ENCODE data around the gene ARL5C.
A peak's percentile ranks its signal among the peaks of the same experiment; 100 is the strongest.

ARL5C gene

GRCh38 chr17:39165841-39166349 lies at the start of gene ARL5C:
ARL5C (minus strand) TSS chr17:39166161; CDS start chr17:39165760, 401 bp downstream.
- DNase-seq = no peak

- DNase-seq = no peak
Observed at GRCh38 chr17:39213852-39214251, 47.9 kb upstream of the ARL5C start.

- DNase-seq = no peak
Observed at GRCh38 chr17:39212841-39213480, 47.0 kb upstream of the ARL5C start.

- DNase-seq = peak in 1 of 51 donors; percentile 42
Observed at GRCh38 chr17:39212195-39212810, 46.3 kb upstream of the ARL5C start.

- no peak for DNase-seq
Observed at GRCh38 chr17:39210093-39210434, 44.1 kb upstream of the ARL5C start.

- DNase-seq = peak in 25 of 51 donors; percentile 11 to 79 (median 32)
Observed at GRCh38 chr17:39209317-39210092, 43.5 kb upstream of the ARL5C start.

- peak in 1 of 51 donors; percentile 51 for DNase-seq
Observed at GRCh38 chr17:39208893-39209292, 42.9 kb upstream of the ARL5C start.

GRCh38 chr17:39208136-39208535 lies 42.2 kb upstream of the ARL5C start:
- peak in 8 of 51 donors; percentile 15 to 79 (median 30) for DNase-seq

- DNase-seq = no peak
Observed at GRCh38 chr17:39205112-39205526, 39.2 kb upstream of the ARL5C start.

GRCh38 chr17:39204245-39204644 lies 38.3 kb upstream of the ARL5C start:
- no peak for DNase-seq

GRCh38 chr17:39200957-39201510 lies 35.1 kb upstream of the ARL5C start:
- DNase-seq = no peak

GRCh38 chr17:39200070-39200879 lies 34.3 kb upstream of the ARL5C start, which contains the start of gene RPL19:
RPL19 (plus strand) TSS chr17:39200283; CDS start chr17:39200345, 62 bp downstream.
- peak; percentile 39 to 99 (median 71) for DNase-seq

GRCh38 chr17:39199820-39200069 lies 33.8 kb upstream of the ARL5C start:
- DNase-seq = peak in 46 of 51 donors; percentile 25 to 99 (median 79)

- no peak for DNase-seq
Observed at GRCh38 chr17:39198186-39198566, 32.2 kb upstream of the ARL5C start.

GRCh38 chr17:39197380-39198185 lies 31.6 kb upstream of the ARL5C start, which contains the start of gene CACNB1:
CACNB1 (minus strand) TSS chr17:39197669; CDS start chr17:39197495, 174 bp downstream.
- DNase-seq = peak in 49 of 51 donors; percentile 17 to 82 (median 59)

GRCh38 chr17:39196808-39197291 lies 30.9 kb upstream of the ARL5C start:
- peak in 15 of 51 donors; percentile 7 to 55 (median 26) for DNase-seq

- DNase-seq = peak in 2 of 51 donors; percentile 8 to 28
Observed at GRCh38 chr17:39196241-39196807, 30.4 kb upstream of the ARL5C start.

GRCh38 chr17:39195568-39196160 lies 29.7 kb upstream of the ARL5C start:
- DNase-seq = peak in 7 of 51 donors; percentile 9 to 58 (median 38)

GRCh38 chr17:39194985-39195524 lies 29.1 kb upstream of the ARL5C start:
- DNase-seq = peak in 33 of 51 donors; percentile 19 to 74 (median 49)

Data from hypothalamus (tissue), 51 donors.